ENCODE data around the gene RYR1. TPM values are rescaled to one million over a fixed set of nuclear protein-coding genes. Genes with fewer than 3 reads are reported as not detected.
A peak's percentile ranks its signal among the peaks of the same experiment; 100 is the strongest.
"Not testable (repeated sequence)": the region's sequence is repeated elsewhere in the genome, so short reads cannot be mapped to it uniquely, and the experiment has no call there.

Gene RYR1
- total RNA-seq, 1 donor from 2014 or later, result 4.8 TPM

- no peak for DNase-seq (ENCODE audit: low spot score)
Measured at GRCh38 chr19:38399537-38399936, 34.0 kb upstream of the RYR1 start.

- DNase-seq (ENCODE audit: low spot score), result no peak
Measured at GRCh38 chr19:38400361-38400760, 33.1 kb upstream of the RYR1 start.

DNA sequence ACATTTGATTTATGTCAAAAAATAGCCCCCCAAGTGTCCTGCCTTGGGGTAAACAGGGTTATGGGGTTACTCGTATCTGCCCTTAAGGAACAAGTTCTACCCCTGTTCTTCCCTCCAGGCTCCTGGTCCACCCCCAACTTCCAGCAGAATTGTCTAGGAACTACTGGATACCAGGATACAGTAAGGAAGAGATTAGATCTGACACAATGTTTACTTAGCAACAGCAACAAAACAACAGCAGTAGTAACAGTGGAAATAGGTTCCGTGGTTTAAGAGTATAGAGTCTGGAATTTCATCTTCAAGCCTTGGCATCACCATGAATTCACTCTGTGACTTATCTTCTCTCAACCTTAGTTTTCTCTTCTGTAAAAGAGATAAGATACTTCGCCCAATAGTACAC, 32.3 kb upstream of the RYR1 start:
- no peak for DNase-seq (ENCODE audit: low spot score)

DNA sequence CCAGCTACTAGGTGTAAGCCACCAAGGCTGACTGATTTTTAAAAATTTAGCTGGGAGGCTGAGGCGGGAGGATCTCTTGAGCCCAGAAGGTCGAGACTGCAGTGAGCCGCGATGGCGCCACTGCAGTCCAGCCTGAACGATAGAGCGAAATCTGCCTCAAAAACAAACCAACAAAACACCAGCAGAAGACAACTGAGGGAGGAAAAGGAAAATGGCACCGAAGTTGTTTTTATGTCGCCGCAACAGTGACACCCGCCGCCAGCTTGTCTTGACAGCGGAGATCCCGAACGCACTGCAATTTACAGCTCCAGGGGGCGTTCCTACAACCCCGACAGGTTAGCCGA, 30.9 kb upstream of the RYR1 start:
- DNase-seq (ENCODE audit: low spot score), result no peak

GRCh38 chr19:38402967-38403674, 30.4 kb upstream of the RYR1 start, which contains the start of gene FAM98C:
FAM98C (plus strand) TSS chr19:38403093; CDS start chr19:38403154, 61 bp downstream.
- peak; percentile 100 for DNase-seq (ENCODE audit: low spot score)

DNA sequence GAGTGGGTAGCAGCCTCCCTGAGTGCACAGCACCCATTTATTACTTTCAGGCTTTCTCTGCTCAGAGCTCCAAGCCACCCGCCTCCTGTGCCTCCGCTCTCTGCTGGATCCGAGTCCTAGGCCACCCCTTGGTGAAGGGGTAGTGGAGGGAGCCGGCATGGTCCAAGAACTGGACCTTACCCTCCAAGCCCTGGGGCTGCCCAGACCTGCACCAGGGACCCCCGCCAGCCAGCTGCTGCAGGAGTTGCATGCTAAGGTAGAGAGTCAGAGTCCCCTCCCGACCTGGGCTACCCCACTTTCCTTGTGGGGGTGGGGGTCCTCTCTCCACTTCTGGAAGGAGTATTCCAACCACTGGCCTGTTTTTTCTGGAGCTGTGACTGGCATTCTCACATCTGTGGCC, 28.6 kb upstream of the RYR1 start:
- DNase-seq (ENCODE audit: low spot score), result no peak

- no peak for DNase-seq (ENCODE audit: low spot score)
Measured at GRCh38 chr19:38405276-38405675, 28.2 kb upstream of the RYR1 start.

DNA sequence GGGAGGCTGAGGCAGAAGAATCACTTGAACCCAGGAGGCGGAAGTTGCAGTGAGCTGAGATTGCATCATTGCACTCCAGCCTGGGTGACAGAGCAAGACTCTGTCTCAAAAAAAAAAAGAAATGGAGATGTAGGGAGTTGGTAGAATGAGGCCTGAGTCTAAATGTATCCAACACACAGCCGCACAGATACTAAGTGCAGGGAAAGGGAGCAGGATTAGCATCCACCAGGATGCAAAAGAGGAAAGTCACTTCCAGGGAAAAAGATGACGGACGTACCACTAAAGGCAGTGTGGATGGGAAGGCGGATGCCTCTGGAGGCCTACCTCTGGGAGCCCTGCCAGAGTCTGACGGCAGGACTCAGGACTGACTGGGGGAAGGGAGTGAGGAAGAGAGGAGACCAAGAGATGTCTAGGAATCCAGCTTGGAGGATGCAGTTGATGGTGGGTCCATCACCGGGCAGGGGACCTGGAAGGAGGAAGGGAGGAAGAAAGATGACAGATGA, 23.8 kb upstream of the RYR1 start:
- no peak for DNase-seq (ENCODE audit: low spot score)

- DNase-seq (ENCODE audit: low spot score), result not testable (repeated sequence)
Measured at GRCh38 chr19:38410407-38410806, 23.1 kb upstream of the RYR1 start.

- no peak for DNase-seq (ENCODE audit: low spot score)
Measured at GRCh38 chr19:38411041-38411712, 22.3 kb upstream of the RYR1 start.

DNA sequence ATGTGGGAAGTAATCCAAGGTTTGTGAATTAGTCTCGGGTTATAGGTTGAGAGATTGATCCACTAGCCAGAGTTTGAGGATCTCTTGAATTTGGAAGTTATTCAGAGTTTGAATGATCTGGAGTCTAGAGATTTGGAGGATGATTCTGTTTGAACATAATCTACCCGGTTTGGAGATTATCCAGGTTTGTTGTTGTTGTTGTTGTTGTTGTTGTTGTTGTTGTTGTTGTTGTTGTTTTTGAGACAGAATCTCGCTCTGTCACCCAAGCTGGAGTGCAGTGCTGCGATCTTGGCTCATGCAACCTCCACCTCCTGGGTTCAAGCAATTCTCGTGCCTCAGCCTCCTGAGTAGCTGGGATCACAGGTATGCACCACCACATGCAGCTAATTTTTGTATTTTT, 21.6 kb upstream of the RYR1 start:
- not testable (repeated sequence) for DNase-seq (ENCODE audit: low spot score)

DNA sequence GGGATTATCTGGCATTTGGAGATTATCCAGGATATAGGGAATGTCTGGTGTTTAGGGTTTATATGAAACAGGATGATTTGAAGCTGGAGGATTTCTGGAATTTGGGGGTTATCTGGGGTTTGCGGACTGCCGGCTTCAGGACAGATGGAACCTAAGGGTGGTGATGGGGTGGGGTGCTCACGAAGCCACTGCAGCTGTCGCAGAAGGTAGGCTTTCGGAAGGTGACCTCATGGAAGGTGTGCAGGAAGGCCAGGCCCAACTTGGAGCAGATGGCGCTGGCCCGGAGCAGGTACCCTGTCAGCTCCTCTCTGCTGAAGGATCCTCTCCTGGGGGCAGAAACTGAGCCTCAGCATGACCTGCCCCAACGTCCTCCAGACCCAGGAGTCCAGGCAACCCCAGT, 21.0 kb upstream of the RYR1 start:
- DNase-seq (ENCODE audit: low spot score), result no peak

- DNase-seq (ENCODE audit: low spot score), result no peak
Measured at GRCh38 chr19:38412961-38413360, 20.5 kb upstream of the RYR1 start.

- DNase-seq (ENCODE audit: low spot score), result no peak
Measured at GRCh38 chr19:38413416-38413815, 20.1 kb upstream of the RYR1 start.

- DNase-seq (ENCODE audit: low spot score), result no peak
Measured at GRCh38 chr19:38417146-38417543, 16.3 kb upstream of the RYR1 start.

DNA sequence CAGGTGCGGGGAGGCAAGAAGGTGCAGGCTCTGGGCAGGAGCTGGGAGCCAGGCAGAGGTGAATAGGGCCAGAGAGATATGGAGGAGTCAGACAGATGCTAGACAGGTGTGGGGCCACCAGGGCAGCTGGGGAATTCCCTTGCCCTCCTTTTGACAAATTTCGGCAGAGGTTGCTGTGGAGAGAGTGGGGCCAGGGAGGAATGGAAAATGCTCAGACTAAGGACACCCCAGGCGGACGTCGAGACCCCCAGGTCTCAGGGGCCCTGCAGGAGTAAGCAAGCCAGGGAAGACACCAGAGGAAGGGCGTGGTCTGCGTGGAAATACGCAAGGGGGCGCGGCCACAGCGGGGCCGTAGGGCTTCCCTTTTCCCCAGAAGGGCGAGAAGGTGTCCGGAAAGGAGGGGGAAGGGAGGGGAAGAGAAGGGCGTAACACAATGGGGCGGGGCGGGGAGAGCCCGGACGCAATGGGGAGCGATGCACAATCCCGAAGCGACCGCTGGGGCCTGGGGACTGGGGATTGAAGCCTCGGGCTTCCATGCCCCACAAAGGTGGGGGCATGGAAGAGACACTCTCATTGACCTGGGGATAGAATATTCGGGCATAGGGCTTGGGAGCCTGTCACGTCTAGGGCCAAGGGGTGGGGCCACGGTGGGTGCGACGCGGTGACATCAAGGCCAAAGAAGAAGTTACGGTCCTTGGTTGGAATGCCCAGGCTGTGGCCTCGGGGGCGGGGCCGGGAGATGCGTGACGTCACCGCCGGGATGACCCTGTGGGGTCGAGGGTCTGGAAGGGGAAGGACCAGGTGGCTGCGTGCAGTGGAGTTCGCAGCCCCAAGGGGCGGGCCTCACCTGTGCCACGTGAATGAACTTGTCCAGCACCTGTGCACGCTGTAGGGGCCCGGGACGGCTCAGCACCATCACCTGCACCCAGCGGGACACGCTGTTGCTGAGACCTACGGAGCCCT, 15.7 kb upstream of the RYR1 start:
- no peak for DNase-seq (ENCODE audit: low spot score)

GRCh38 chr19:38420935-38421334, 12.6 kb upstream of the RYR1 start:
- no peak for DNase-seq (ENCODE audit: low spot score)

DNA sequence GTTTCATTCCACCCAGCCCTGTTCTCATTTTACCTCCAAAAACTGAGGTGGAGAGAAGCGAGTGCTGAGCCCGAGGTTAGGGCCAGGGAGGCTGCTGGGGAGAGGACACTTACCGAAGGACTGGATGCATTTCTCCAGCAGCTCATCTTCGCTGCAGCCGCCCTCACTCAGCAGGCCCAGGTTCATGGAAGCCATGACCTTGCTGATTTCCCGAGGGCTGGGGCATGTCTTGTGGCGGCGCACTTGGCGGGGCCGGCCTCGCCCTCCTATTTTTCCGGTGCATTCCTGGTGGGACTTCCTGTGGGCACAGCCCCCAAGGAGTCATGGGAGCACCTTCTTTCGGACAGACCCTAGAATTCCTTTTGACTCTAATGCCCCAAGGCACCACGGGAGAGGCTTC, 11.6 kb upstream of the RYR1 start:
- DNase-seq (ENCODE audit: low spot score), result no peak

- no peak for DNase-seq (ENCODE audit: low spot score)
Measured at GRCh38 chr19:38422438-38422837, 11.1 kb upstream of the RYR1 start.

GRCh38 chr19:38424272-38424671, 9.2 kb upstream of the RYR1 start:
- no peak for DNase-seq (ENCODE audit: low spot score)

DNA sequence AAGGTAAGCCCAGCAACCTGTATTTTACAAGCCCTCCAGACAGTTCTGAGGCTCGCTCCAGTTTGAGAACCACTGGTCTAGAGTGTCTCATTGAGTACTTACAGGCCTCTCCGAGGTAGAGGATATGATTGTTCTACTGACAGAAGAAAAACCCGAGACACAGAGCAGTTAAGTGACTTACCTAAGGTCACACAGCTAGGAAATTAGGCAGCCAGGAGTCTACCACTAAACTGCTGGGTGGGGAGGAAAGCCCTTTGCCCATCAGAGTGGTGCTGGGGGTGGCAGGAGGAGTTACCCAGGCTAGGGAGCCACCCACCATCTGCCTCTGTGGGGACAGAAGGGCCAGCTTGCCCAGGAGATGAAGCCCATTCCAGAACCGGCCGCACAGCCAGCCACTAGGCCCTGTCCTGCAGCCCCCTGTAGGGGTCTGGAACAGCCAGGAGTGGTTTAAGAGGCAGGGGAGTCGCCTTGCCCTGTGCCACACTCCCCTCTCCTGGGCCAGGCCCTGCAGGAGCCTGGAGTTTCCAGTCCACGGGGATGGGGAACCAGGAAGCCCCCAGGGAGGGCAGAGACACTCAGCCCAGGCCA, 8.2 kb upstream of the RYR1 start:
- DNase-seq (ENCODE audit: low spot score), result no peak

Measured in mesenteric fat pad (tissue), 1 donor.